Panc1 (cell line): Measurements from ENCODE around the gene GALNTL6. TPM values are rescaled to one million over a fixed set of nuclear protein-coding genes. Genes with fewer than 3 reads are reported as not detected.

Experiments used
- ATAC-seq: fragments of 200-7000 bp; cut with Tn5 transposase; 2 replicates; pipeline ENCODE4 v1.9.1; 2020; ENCODE audit warnings: mild to moderate bottlenecking, moderate library complexity
- BruUV-seq: library from RNA; stranded (reverse); fragments of 400-500 nt; replicated peaks from 2 replicates; lab custom pipeline; 2021; lab: Mats Ljungman, UMichigan
- CTCF ChIA-PET: fragments of 300-600 bp; sonication (Branson Sonifier 250); formaldehyde crosslinking; loops from one replicate; lab custom pipeline; 2022; ENCODE audit warnings: antibody characterized with exemption; lab: Charles Lee
- POLR2A ChIA-PET: fragments of 300-600 bp; sonication (Branson Sonifier 250); formaldehyde crosslinking; loops from one replicate; lab custom pipeline; 2022; ENCODE audit warnings: antibody characterized with exemption; lab: Charles Lee
- DNase-seq: peaks from one replicate; pipeline ENCODE4 v3.0.0-alpha.2; 2010; ENCODE audit warnings: low read depth, low spot score
- H3K27ac ChIP-seq: 2 replicates; pipeline ENCODE4 v1.5.1; 2011; ENCODE audit warnings: mild to moderate bottlenecking, low read length, inconsistent platforms
- H3K27me3 ChIP-seq: fragments of 200-500 bp; sonication (Bioruptor generic); 2 replicates; pipeline ENCODE4 v1.6.0; 2014; ENCODE audit warnings: low read length, inconsistent platforms; ENCODE audit not compliant: control insufficient read depth, insufficient read depth
- H3K36me3 ChIP-seq: fragments of 200-500 bp; sonication (Bioruptor generic); 2 replicates; pipeline ENCODE4 v1.5.1; 2014; ENCODE audit warnings: inconsistent platforms, mild to moderate bottlenecking, low read length, moderate library complexity; ENCODE audit not compliant: control insufficient read depth, insufficient read depth
- H3K4me1 ChIP-seq: 2 replicates; pipeline ENCODE4 v1.5.1; 2011; ENCODE audit warnings: inconsistent platforms, mild to moderate bottlenecking, low read length, moderate library complexity; ENCODE audit not compliant: control insufficient read depth, insufficient read depth
- H3K4me3 ChIP-seq, 2 experiments: 2 replicates each; pipeline ENCODE4 v1.5.1; 2011 to 2012; ENCODE audit warnings: low read depth in 2 of 2, low read length in 2 of 2, mild to moderate bottlenecking in 2 of 2, inconsistent platforms in 1 of 2, moderate library complexity in 1 of 2
- H3K9me3 ChIP-seq: fragments of 200-500 bp; sonication (Bioruptor generic); 2 replicates; pipeline ENCODE4 v1.5.1; 2014; ENCODE audit warnings: low read depth, mild to moderate bottlenecking, inconsistent platforms, low read length, moderate library complexity; ENCODE audit not compliant: control insufficient read depth, insufficient read depth
- POLR2AphosphoS5 ChIP-seq: IDR thresholded peaks from 2 replicates; pipeline ENCODE4 v1.6.1; 2012; ENCODE audit warnings: mild to moderate bottlenecking, low read depth, low read length, moderate library complexity
- SIN3A ChIP-seq: IDR thresholded peaks from 2 replicates; pipeline ENCODE4 v1.6.1; 2012; ENCODE audit warnings: low read depth, mild to moderate bottlenecking, low read length, moderate library complexity, borderline replicate concordance; ENCODE audit not compliant: insufficient read depth
- TCF7L2 ChIP-seq: IDR thresholded peaks from 2 replicates; pipeline ENCODE4 v1.6.1; 2011; ENCODE audit warnings: mild to moderate bottlenecking, low read depth, low read length, inconsistent platforms
- in situ Hi-C: cut with HindIII; loops from 2 replicates; pipeline ENCODE4 v1.10.0; 2016; ENCODE audit warnings: low sequenced_read_pairs, low pct_unique_long_range_greater_than_20kb
- intact Hi-C: fragments of 100-400 bp; cut with micrococcal nuclease; formaldehyde crosslinking; loops from one replicate; pipeline ENCODE4 v1.10.0; 2022; ENCODE audit not compliant: unreplicated experiment
- total RNA-seq: library from RNA; stranded (reverse); gene quantifications from one replicate; pipeline ENCODE4 v1.2.1, GENCODE V29; 2021; ENCODE audit not compliant: unreplicated experiment
- TF ChIP-seq, protein P1 (sequence below): fragments of 450-650 bp; IDR thresholded peaks from 2 replicates; pipeline ENCODE4 v1.5.1; 2017; ENCODE audit warnings: mild to moderate bottlenecking
- TF ChIP-seq, protein P2 (sequence below), 2 experiments: IDR thresholded peaks; 2 replicates each; pipeline ENCODE4 v1.6.1; 2011 to 2012; ENCODE audit warnings: low read depth in 2 of 2, control low read depth in 1 of 2, low read length in 1 of 2, mild to moderate bottlenecking in 1 of 2, moderate library complexity in 1 of 2; ENCODE audit not compliant: insufficient read depth in 1 of 2

GALNTL6 gene
- total RNA-seq, 1 experiment from 2014 or later = not detected

DNA sequence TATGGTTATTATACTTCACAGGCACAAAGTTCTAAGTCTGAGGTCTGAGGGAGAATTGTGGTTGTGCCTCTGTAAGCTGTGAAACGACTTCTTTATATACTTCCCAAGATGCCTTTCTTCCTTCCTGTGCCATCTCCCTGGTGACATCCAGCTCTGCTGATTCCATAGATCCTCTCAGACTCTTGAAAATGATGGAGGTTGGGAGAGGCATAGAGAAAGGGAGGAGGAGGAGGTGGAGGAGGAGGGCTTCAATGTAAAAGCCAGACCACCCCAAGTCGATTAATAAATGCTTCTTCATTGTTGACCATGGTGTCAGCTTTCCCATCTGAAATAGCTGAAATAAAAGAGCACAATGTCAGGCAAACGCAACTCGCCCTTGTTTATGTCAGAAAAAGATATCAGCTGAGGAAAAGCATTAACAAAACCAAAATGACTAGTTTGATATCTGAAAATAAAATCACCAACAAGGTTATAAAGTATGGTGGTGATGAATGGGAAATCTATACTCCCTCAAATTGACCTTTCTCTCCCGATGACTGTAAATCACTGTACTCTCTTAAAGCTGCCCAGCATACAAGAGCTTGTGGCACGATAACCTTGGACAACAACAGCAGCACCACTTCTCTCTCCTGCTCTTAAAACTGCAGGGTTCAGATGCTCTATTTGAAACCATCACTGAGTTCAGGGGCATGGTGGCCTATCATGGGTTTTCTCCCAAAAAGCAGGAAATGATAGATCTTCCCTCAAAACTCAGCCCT, 1125.0 kb downstream of the GALNTL6 start:
- POLR2A ChIA-PET = no interaction called here
- TF ChIP-seq POLR2AphosphoS5 (no peak), TCF7L2 (no peak), SIN3A (no peak)
- TF ChIP-seq, protein P1, sequence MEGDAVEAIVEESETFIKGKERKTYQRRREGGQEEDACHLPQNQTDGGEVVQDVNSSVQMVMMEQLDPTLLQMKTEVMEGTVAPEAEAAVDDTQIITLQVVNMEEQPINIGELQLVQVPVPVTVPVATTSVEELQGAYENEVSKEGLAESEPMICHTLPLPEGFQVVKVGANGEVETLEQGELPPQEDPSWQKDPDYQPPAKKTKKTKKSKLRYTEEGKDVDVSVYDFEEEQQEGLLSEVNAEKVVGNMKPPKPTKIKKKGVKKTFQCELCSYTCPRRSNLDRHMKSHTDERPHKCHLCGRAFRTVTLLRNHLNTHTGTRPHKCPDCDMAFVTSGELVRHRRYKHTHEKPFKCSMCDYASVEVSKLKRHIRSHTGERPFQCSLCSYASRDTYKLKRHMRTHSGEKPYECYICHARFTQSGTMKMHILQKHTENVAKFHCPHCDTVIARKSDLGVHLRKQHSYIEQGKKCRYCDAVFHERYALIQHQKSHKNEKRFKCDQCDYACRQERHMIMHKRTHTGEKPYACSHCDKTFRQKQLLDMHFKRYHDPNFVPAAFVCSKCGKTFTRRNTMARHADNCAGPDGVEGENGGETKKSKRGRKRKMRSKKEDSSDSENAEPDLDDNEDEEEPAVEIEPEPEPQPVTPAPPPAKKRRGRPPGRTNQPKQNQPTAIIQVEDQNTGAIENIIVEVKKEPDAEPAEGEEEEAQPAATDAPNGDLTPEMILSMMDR = no peak
- TF ChIP-seq, protein P2, sequence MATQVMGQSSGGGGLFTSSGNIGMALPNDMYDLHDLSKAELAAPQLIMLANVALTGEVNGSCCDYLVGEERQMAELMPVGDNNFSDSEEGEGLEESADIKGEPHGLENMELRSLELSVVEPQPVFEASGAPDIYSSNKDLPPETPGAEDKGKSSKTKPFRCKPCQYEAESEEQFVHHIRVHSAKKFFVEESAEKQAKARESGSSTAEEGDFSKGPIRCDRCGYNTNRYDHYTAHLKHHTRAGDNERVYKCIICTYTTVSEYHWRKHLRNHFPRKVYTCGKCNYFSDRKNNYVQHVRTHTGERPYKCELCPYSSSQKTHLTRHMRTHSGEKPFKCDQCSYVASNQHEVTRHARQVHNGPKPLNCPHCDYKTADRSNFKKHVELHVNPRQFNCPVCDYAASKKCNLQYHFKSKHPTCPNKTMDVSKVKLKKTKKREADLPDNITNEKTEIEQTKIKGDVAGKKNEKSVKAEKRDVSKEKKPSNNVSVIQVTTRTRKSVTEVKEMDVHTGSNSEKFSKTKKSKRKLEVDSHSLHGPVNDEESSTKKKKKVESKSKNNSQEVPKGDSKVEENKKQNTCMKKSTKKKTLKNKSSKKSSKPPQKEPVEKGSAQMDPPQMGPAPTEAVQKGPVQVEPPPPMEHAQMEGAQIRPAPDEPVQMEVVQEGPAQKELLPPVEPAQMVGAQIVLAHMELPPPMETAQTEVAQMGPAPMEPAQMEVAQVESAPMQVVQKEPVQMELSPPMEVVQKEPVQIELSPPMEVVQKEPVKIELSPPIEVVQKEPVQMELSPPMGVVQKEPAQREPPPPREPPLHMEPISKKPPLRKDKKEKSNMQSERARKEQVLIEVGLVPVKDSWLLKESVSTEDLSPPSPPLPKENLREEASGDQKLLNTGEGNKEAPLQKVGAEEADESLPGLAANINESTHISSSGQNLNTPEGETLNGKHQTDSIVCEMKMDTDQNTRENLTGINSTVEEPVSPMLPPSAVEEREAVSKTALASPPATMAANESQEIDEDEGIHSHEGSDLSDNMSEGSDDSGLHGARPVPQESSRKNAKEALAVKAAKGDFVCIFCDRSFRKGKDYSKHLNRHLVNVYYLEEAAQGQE (IDR thresholded peaks at IDR 0.05; ENCODE audit: insufficient read depth in 1 of 2, low read depth in 2 of 2, low read length in 1 of 2) = no peak
- in situ Hi-C loops = no loop called here
- no peaks in the 10 kb centered on the region for H3K27me3 ChIP-seq
- no TSS peak for BruUV-seq
- CTCF ChIA-PET = no interaction called here
- no peak for DNase-seq
- intact Hi-C loops = no loop called here
- no peaks in the 10 kb centered on the region for H3K9me3 ChIP-seq
- no peak for ATAC-seq
- H3K4me3 ChIP-seq = no peak overlapping the region
- H3K27ac ChIP-seq = no peak overlapping the region
- H3K4me1 ChIP-seq = no peaks in the 10 kb centered on the region
- no peaks in the 10 kb centered on the region for H3K36me3 ChIP-seq

DNA sequence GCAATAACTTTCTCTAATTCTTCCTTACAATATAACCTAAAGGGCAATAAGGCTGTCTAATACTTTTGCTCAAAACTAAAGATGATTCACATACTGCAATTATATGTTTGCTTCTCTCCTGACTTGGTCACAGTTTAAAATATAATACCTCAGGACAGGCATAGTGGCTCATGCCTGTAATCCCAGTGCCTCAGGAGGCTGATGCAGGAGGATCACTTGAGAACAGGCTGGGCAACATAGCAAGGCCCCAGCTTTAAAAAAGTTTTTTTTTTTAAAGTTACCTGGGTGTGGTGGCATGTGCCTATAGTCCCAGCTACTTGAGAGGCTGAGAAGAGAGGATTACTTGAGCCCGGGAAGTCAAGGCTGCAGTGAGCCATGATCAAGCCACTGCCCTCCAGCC, 1125.7 kb downstream of the GALNTL6 start:
- POLR2A ChIA-PET = no interaction called here
- in situ Hi-C loops (no loop called here), intact Hi-C loops (no loop called here)
- no TSS peak for BruUV-seq
- DNase-seq (no peak), ATAC-seq (no peak)
- Histone ChIP-seq H3K36me3 (no peaks in the 10 kb centered on the region), H3K9me3 (no peaks in the 10 kb centered on the region), H3K27ac (no peak overlapping the region), H3K4me1 (no peaks in the 10 kb centered on the region), H3K27me3 (no peaks in the 10 kb centered on the region), H3K4me3 (no peak overlapping the region)
- CTCF ChIA-PET = no interaction called here
- TF ChIP-seq, protein P1 = no peak
- TF ChIP-seq TCF7L2 (no peak), POLR2AphosphoS5 (no peak), SIN3A (no peak)
- TF ChIP-seq, protein P2 (IDR thresholded peaks at IDR 0.05; ENCODE audit: insufficient read depth in 1 of 2, low read depth in 2 of 2, low read length in 1 of 2) = no peak
